SKM-1 treated with dmso at 0.1 percent for 144 hours (cell line): ENCODE data around the gene LRMDA.
A peak's percentile ranks its signal among the peaks of the same experiment; 100 is the strongest.

Experiments used
- DNase-seq: peaks from one replicate; lab custom pipeline; 2025; ENCODE audit not compliant: unreplicated experiment; lab: John Stamatoyannopoulos, UW

LRMDA gene

GRCh38 chr10:76309070-76309469 is 877.6 kb downstream of the LRMDA start:
- DNase-seq = no peak

GRCh38 chr10:76309741-76310587 is 878.5 kb downstream of the LRMDA start:
- DNase-seq = no peak

DNA sequence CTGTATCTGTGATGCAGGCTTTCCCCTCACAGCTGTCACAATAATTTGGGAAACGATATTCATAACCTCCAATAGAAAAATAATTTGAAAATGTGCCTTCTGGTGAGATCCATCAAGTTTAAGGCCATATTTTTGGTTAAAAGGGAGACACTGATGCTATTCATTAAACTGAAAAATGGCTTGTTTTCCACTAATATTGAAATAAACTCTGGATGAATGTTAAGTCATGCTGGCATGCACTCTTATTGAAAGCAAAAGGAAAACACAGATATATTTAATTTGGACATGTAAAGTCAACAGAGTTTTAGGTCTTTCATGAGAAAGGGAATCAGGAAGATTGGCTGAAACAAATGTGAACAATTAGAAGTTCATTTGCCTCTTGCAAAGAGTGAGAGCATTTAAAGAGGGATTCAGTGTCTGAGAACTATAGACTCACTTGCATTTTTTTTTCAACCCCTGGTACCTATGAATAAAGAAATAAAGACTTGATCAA is 879.2 kb downstream of the LRMDA start:
- DNase-seq = no peak

GRCh38 chr10:76311752-76312636 is 880.6 kb downstream of the LRMDA start:
- DNase-seq = peak; percentile 40

- DNase-seq = no peak
These were observed 883.8 kb downstream of the LRMDA start for GRCh38 chr10:76315240-76315639.

DNA sequence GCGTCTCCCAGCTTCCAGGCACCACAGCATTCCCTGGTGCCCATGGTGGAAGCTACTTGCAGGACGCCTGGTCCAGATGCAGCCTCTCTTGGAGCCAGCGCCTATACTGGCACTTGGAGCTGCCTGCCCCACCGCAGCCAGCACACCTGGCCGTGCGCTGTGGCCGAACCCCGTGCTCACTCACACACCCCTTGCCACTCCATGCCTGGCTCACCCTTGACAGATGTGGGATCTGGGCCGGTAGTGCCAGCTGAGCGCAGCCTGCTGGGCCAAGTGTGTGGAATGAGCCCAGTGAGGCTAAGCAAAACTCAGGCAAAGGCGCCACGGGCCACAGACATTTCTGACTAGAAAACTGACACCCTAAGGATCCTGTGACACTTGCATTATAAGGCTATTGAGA is 884.8 kb downstream of the LRMDA start:
- DNase-seq = no peak

DNA sequence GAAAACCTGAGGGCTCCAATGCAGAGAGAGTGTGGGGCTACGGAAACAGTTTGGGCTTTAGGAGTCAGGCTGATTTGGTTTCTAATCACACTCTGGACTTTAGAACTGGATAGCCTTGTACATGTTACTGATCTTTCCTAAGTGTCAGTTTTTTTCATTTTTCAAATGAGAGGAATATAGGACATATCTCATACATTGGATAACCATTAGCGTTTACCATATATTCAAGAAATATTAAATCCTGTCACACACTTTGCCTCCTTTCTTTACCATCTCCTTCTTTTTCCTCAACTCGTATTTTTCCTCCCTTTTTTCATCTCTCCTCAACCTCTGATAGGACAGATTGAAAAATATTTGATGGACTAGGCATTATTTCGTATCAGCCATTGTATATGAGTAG is 885.7 kb downstream of the LRMDA start:
- no peak for DNase-seq

DNA sequence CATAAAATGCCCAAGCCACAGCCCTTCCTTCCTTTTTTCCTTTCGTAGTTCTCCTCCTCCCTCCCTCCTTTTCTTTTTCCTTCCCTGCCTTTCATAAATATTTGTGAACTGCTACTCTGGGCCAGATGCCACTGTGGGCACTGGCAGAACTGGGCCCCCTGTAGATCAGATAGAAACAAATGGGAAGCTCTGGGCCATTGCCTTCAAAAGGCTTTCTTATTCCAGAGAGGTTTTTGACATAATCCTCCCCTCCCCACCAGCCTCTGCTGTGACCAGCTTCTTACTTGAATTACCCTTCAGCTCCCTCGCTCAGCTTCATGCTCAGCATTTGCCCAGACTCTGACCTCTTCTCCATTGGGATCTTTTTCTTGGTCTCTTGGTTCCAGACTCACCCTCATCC is 886.8 kb downstream of the LRMDA start:
- no peak for DNase-seq

DNA sequence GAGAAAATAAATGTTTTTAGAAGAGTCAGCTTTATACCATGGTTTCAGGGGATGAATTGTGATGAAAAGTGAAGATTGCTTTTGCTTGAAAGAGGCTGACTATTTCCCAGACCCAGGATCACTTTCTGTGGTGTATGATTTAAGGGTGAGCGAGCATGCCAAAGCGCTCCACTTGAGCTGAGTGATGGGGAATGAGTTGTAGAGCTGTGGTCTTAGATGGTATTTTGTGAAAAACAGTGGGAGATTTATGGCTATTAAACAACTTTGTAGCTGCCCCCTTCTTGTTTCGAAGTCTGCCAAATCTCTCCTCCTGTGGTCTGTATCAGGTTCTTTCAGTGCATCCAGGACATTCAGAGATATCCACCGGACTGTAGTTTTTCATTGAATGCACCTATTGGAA is 888.2 kb downstream of the LRMDA start:
- DNase-seq = no peak

- DNase-seq = no peak
These were observed 892.9 kb downstream of the LRMDA start for GRCh38 chr10:76324283-76324682.

- no peak for DNase-seq
These were observed 896.0 kb downstream of the LRMDA start for GRCh38 chr10:76327441-76327840.

DNA sequence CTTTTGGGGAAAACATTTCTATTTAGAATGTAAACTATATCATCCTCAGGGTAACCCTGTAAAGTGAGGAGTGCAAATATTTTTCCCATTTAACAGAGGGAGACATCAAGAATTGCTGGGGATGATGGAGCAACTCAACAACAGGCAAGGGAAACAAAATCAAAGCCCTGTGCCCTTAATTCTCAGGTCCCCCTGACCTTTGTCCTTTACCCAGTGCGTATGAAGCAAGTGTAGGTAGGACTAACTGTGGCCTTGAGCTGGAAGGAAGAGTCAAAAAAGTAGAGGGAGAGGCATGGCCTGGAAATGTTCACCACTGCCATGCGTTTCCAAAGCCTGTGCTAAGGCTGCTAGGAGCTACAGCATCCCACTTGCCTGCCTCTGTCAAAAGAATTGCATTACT is 896.9 kb downstream of the LRMDA start:
- no peak for DNase-seq

GRCh38 chr10:76329891-76330575 is 898.6 kb downstream of the LRMDA start:
- no peak for DNase-seq

GRCh38 chr10:76331742-76332141 is 900.3 kb downstream of the LRMDA start:
- DNase-seq = no peak

DNA sequence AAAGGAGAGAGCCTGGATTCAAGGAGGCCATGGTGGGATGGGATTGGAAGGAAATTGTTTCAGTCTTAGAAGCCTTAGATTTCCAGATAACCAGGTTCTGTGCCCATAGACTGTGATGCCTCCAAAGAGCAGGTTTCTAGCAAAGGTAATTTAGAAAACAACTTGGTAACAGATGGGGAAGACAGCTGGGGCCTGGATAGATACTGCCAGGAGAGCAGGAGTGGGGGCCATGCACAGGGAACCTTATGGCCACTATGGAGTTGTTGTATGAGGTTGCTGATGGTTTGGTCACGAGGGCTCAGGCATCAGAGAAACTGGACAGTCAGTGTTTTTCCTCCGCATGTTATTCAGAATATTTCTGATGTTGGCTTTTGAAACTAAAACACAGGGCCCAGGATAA is 901.9 kb downstream of the LRMDA start:
- no peak for DNase-seq

DNA sequence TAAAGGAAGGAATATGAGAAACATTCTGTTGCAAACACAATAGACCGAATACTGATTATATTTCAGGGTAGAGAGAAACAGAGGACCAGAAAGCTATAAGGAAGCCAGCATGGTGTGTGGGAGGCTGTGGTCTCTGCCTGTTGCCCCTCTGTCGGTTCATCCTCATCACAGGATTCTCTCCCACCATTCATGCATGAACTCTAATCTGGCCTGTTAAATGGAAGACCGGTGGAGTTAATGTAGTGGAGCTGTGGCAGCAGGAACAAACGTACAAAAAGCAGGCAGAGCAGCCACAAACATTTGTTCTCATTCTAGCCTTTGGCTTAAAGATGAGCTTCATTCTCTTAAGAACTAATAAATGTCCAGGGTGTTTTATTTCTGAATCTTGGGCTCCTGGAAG is 902.4 kb downstream of the LRMDA start:
- no peak for DNase-seq

DNA sequence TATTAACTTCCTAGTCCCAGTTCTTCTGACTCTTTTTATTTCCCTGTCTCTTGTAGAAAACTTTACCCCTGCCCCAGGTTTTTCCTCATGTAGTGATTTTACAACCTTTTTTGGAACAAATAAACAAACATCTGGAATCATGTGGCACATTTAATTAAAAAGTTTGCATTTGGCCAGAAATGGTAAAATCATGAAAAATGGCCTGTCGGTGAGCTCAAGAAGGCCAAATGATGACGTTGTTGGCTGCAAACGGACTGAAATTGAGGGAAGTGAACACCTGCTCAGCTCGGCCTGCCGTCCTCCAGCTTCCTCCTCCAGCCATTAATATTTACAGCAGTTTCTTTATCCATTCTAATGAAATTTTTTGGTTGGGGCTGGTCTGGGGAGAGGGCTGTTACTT is 902.8 kb downstream of the LRMDA start:
- no peak for DNase-seq

DNA sequence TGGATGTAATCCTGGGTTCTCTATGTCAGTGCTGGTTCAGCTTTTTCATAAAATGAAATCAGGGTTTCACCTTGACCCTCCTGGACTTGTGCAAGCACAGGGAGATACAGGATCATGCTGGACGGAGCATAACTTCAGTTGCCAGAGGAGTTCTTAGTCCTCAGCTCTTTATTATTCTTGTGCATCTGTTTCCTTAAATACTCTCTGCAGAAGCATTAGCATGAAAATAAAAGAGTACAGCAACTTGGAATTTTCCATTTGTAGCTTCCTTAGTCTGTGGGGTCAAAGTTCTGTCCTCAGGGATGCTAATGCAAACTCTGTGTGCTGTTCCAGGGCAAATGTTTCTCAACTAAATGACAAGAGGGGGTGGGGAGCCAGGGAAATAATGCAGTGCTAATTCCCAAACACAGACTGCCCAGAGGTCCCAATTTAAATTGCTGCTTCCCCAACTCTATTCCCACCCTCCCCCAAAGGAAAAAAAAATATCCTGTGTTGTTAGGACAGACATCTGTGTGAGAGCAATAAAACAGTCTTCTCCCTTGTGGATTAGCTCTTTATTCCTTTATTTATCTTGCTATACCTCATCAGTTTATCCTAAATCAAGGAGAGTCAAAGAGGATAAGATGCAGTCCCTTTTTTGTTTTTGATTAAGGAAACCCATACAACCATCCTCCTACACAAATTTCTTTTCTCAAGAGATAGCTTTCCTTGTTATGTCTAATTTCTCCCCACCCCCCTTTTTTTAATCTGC is 905.0 kb downstream of the LRMDA start:
- no peak for DNase-seq

- DNase-seq = no peak
These were observed 906.2 kb downstream of the LRMDA start for GRCh38 chr10:76337641-76338040.

DNA sequence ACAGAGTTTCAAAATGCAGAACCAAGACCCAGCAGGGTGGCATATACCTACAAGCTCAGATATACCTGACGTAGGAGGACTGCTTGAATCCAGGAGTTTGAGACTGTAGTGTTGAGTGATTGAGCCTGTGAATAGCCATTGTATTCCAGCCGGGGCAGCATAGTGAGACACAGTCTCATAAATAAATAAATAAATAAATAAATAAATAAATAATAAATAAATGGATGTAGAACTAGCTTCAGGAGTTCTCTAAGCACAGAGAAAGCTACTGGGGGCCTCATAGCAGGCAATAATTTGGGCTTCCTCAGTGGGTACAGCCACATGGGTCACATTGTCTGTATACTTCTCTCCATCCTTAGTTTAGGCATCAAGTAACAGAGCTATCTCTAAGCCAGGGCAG is 906.8 kb downstream of the LRMDA start:
- DNase-seq = no peak

DNA sequence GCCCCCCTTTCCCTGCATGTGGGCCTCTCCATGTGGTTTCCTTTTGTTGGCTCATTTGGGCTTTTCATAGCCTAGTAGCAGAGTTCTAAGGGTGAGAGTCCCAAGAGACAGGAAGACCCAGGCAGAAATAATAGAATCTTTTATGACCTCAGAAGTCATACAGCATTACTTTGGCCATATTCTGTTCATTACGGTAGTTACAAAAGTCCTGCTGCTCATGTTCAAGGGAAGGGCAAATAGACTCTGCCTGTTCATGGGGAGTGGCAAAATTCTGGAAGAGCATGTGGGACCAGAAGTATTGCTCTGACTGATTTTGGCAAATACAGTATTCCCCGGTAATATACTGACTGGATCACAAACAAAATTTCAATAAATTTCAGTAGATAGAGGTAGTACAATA is 910.3 kb downstream of the LRMDA start:
- no peak for DNase-seq
